ENCODE data around the gene ST3GAL6. TPM values are rescaled to one million over a fixed set of nuclear protein-coding genes. Genes with fewer than 3 reads are reported as not detected.

The ST3GAL6 gene
- total and polyA plus RNA-seq, 12 donors = 27.3 to 92.9 (median 57.5) TPM

- peaks cover 0 to 80% (median 32%) of the 10 kb centered on the region in 9 donors for H3K4me1 ChIP-seq
- ATAC-seq = peak in 5 of 8 donors; percentile 41 to 82 (median 60)
- WGBS, 2 donors = 49 to 53% methylated on average over 4 of the region's 4 CpGs
Observed at GRCh38 chr3:98740324-98740723, 22.8 kb upstream of the ST3GAL6 start.

DNA sequence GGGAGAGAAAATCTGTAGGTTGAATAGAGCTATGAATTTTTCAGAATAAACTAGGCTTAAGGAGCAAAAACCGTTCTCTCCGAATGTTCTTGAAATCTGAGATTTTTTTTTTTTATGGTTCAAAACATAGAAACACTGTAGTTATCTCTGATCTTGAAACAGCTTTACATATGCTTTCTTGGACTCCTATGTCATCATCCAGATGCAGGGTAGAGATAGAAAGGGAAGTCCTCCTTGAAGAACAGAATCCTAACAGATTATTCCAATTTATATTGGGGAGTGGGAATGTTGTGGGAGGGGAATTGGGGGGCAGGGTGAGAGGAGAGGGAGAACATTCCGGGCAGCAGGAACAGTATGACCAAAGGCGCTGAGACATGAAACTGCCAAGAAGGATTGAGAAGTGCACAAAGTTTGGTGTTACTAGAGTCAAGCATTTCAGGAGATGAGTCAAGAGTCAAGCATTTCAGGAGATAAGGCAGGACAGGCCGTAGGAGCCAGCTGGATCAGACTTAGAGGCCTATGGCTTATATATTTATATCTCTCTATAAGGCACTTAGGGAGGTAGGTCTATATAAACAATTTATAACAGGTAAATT is 21.9 kb upstream of the ST3GAL6 start:
- TF ChIP-seq, protein P1, sequence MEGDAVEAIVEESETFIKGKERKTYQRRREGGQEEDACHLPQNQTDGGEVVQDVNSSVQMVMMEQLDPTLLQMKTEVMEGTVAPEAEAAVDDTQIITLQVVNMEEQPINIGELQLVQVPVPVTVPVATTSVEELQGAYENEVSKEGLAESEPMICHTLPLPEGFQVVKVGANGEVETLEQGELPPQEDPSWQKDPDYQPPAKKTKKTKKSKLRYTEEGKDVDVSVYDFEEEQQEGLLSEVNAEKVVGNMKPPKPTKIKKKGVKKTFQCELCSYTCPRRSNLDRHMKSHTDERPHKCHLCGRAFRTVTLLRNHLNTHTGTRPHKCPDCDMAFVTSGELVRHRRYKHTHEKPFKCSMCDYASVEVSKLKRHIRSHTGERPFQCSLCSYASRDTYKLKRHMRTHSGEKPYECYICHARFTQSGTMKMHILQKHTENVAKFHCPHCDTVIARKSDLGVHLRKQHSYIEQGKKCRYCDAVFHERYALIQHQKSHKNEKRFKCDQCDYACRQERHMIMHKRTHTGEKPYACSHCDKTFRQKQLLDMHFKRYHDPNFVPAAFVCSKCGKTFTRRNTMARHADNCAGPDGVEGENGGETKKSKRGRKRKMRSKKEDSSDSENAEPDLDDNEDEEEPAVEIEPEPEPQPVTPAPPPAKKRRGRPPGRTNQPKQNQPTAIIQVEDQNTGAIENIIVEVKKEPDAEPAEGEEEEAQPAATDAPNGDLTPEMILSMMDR (IDR thresholded peaks at IDR 0.05) = no peak
- 59 to 72% methylated on average over 5 of the region's 5 CpGs for WGBS, 2 donors
- Histone ChIP-seq H3K4me1 (peaks cover 0 to 83% (median 31%) of the 10 kb centered on the region in 9 donors), H3K27ac (peak overlapping the region in 8 of 10 donors; percentile 8 to 74 (median 38)), H3K27me3 (no peaks in the 10 kb centered on the region), H3K4me3 (no peak overlapping the region), H3K36me3 (no peaks in the 10 kb centered on the region), H3K9me3 (no peaks in the 10 kb centered on the region)
- intact Hi-C loops (cut with DNase I) = no loop called here
- DNase-seq (no peak), ATAC-seq (peak in 6 of 8 donors; percentile 38 to 80 (median 52))

More at GRCh38 chr3:98740324-98740723, 22.8 kb upstream of the ST3GAL6 start:
- intact Hi-C loops (cut with DNase I) = no loop called here
- Histone ChIP-seq H3K9me3 (no peaks in the 10 kb centered on the region), H3K4me3 (no peak overlapping the region), H3K27ac (peak overlapping the region in 5 of 10 donors; percentile 35 to 68 (median 48)), H3K36me3 (no peaks in the 10 kb centered on the region), H3K27me3 (no peaks in the 10 kb centered on the region)
- no peak for DNase-seq
- TF ChIP-seq, protein P1 (IDR thresholded peaks at IDR 0.05) = no peak

DNA sequence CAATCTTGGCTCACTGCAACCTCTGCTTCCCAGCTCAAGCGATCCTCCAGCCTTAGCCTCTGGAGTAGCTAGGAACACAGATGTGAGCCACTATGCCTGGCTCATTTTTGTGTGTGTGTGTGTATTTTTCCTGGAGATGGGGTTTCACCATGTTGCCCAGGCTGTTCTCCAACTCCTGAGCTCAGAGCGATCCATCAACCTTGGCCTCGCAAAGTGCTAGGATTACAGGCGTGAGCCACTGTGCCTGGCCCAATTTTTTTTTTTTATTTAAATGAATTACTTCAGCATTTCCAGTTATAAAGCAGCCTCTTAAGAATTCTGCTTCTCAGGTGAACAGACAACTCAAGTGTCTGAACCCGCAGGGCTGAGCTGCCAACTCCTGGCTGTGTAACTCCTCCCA is 20.1 kb upstream of the ST3GAL6 start:
- no peak overlapping the region for H3K4me3 ChIP-seq
- no peaks in the 10 kb centered on the region for H3K27me3 ChIP-seq
- TF ChIP-seq, protein P1 (IDR thresholded peaks at IDR 0.05) = no peak
- H3K9me3 ChIP-seq = no peaks in the 10 kb centered on the region
- WGBS, 2 donors = 91 to 93% methylated on average over 5 of the region's 5 CpGs
- no peak for DNase-seq
- intact Hi-C loops (cut with DNase I) = no loop called here
- H3K4me1 ChIP-seq = peaks cover 0 to 83% (median 23%) of the 10 kb centered on the region in 9 donors
- H3K36me3 ChIP-seq = no peaks in the 10 kb centered on the region
- ATAC-seq = no peak
- H3K27ac ChIP-seq = peak overlapping the region in 5 of 10 donors; percentile 3 to 83 (median 13)

GRCh38 chr3:98744283-98744682 is 18.9 kb upstream of the ST3GAL6 start:
- intact Hi-C loops (cut with DNase I) = no loop called here
- ATAC-seq (peak in 1 of 8 donors; percentile 19), DNase-seq (no peak)
- TF ChIP-seq, protein P1 (IDR thresholded peaks at IDR 0.05) = no peak
- Histone ChIP-seq H3K9me3 (no peaks in the 10 kb centered on the region), H3K27me3 (no peaks in the 10 kb centered on the region), H3K36me3 (no peaks in the 10 kb centered on the region), H3K4me3 (no peak overlapping the region), H3K27ac (peak overlapping the region in 6 of 10 donors; percentile 8 to 83 (median 70)), H3K4me1 (peaks cover 0 to 82% (median 25%) of the 10 kb centered on the region in 9 donors)
